NCI-H146 treated with DMSO at 0.1 percent for 48 hours (cell line): ENCODE measurements around the gene CAMKK1.

Source experiments
- DNase-seq: peaks from one replicate; lab custom pipeline; 2025; ENCODE audit not compliant: unreplicated experiment; lab: John Stamatoyannopoulos, UW

The CAMKK1 gene

GRCh38 chr17:3897731-3898130, 4.9 kb upstream of the CAMKK1 start:
- no peak for DNase-seq

DNA sequence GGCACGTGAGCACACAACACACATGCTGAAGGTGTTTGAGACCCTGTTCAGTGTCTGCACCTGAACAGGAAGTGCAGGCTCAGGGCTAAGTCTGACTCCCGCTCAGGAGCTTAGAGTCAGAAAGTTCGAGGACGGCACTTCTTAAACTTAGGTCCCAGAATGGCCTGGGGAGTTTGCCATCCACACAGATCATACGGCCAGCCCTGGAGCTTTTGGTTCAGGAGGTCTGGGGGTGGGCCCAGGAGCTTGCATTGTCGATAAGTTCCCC, 4.0 kb upstream of the CAMKK1 start:
- DNase-seq = no peak

DNA sequence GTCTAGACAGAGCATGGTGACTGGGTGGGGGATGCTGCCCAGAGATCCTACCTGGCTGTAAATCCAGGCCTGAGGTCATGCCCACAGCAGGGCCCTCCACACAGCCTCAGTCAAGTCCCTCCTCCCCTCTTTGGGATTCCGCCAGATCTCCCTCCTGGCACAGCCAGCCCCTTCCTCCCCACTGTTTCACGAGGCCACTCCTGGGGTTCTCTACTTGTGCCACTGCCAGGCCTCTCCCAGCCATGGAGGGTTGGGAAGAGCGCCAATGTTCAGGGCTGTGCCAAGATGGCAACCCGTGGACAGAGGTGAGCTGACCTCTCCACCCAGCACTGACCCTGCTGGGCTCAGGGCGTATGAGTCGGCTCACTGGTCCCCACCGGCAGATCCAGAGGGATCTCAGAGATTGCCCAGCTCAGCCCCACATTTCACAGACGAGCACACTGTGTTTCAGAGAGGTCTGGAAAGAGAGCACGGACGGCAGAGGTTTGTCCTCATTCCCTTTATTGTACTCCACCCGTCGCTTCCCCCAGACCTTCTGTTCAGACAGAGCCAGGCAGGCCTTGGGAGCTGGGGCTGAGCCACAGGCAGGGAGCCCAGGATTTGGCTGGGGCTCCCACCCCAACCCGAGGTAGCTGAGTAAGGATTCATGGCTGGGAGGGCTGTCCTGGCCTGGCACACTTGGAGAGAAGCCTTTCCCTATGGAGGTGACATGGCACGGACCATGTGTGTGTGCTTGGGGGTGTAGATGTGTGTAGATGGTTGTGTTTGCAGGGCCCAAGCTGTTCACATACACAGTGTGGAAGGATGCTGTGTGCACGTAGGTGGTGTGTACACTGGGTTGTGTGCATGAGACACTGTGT, 3.5 kb upstream of the CAMKK1 start:
- DNase-seq = no peak

DNA sequence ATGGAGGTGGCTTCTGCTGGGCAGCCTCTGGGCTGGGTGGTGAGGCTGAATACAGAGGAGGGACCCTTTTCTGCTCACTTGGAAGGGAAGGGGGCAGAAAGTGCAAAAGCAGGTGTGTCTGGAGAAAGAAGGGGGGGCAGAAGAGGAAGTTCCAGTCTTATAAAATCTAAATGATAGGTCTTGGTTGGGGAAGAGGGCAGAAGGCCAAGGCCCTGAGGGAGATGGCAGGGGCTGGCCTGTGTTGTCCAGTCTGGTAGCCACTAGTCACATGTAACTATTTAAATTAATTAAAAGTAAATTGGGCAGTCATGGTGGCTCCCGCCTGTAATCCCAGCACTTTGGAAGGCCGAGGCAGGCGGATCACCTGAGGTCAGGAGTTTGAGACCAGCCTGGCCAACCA, 2.5 kb upstream of the CAMKK1 start:
- no peak for DNase-seq

DNA sequence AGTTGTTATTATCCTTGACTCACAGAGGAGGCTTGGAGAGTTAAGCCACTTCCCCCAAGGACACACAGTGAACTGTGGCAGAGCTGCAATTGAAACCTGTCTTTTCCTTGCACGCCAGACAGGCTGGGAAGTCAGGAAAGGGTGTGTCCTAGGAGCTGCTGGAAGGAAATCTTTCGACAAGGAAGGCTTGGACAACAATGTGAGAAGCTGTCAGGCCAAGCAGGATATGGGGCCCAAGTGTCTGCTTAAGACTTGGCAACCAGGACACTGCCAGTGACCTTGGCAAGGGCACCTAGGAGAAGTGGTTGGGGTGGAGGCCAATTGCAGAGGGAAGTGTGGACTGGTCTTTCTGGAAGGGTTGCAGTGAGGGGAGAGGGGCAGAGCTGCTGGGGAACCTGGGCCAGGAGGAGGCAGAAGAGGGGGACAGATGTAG, 2.1 kb upstream of the CAMKK1 start:
- no peak for DNase-seq

DNA sequence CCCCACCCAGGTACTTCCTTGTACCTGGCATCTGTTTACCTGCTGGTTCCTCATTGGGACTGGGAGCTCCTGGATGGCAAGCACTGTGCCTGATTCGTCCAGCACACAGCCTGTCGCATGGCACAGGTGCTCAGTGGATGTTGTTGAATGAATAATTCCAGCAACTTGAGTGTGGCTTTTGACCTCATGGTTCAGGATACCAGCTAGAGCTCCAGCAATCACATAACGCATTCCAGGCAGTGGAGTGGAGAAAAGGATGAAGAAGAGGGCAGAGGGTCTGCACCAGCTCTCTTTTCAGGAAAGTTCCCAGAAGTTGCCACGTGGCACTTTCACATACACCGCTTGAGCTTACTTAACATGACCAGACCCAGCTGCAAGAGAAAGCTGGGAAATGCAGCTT, 1.3 kb upstream of the CAMKK1 start:
- DNase-seq = no peak

DNA sequence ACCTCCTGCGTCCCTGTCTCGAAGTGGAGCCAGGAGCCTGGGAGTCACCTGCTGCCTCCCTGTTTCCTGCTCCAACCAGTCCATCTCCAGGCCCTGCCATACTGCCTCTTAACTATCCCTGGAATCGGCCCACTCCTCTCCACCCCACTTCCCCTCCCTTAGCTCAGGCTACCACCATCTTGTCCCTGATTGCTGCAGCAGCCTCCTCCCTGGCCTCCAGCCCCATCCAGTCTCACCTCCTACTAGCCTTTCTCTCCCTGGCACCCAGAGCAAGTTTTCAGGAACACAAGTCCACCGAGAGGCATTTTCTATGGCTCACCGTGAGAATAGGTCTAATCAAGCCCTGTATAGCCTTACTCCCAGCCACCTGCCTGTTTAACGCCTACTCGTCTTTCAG, 865 bp upstream of the CAMKK1 start:
- DNase-seq = no peak

DNA sequence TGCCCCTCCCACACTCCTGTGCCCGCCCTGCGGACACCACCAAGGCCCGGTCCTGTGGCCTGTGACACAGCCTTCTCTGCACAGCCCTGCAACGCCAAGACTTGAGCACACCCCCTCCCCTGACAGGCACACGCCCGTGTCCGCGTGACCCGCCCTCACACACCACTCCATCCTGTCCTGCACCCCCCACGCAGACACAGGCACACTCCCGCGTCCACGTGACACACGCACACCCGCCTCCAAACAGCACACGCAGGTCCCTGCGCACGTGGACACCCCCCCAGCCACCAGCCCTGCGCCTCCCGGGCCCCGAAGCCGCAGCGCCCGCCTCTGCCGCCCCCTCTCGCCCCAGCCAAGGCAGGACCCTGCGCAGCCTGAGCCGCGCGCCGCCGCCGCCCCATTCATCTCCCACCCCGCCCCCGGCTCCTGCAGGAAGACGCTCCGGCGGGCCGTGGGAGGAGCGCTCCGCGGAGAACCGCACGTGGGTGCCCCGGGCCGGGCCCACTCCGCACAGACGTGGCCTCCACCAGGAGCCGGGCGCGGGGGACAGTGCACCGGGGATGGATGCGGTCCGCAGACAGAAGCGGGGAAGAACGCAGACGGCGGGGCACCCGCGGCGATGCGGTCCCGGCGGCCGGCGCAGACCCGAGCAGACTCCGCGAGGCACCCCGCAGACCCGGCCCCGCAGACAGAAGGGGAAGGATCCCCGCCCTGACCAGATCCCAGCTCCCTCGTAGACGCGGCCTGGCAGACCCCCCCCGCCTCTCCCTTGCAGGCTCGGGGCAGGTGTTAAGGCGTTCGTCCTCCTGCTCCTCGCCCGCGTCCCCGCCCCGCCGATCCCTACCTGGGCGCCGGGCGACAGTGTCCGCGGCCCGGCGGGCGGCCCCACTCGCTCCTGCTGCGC, 506 bp downstream of the CAMKK1 start:
- no peak for DNase-seq

DNA sequence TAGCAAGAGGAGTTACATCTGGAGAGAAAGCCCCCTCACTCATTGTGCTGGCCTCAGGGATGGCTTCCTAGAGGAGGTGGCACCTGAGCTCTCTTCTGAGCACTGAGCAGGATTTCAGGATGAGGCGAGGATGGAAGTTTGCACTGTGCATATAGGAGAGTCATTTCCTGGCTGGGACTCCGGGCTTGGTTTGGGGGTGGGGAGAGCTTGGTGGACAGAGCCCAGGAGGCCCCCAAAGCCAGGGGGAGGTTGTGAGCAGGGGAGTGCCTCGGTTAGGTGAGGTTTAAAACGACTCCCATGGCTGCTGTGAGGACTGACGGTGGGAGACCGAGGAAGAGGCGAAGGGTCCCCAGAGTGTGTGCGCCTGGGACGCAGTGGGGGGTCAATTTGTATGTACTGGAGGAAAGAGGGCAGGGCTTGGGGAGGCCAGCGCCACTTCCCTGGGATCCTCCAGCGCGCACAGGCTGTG, 1.2 kb downstream of the CAMKK1 start:
- DNase-seq = no peak

DNA sequence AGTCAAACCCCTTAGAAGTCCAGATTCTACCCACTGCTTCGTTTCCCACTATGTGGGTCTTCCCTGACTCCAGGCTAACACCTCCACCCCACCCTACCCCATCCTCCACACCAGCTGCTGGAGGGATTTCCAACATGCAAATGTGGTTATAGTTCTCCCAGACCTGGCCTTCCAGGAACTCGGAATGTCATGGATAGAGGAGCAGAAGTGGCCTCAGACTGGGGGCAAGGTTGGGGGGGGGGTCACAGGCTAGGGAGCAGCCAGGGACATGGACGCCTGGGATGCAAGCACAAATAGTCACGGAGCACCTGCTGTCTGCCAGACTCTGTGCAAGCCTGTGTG, 2.0 kb downstream of the CAMKK1 start:
- DNase-seq = no peak

- no peak for DNase-seq
These were observed 2.6 kb downstream of the CAMKK1 start for GRCh38 chr17:3890082-3890877.

- no peak for DNase-seq
These were observed 3.4 kb downstream of the CAMKK1 start for GRCh38 chr17:3889325-3890012.

DNA sequence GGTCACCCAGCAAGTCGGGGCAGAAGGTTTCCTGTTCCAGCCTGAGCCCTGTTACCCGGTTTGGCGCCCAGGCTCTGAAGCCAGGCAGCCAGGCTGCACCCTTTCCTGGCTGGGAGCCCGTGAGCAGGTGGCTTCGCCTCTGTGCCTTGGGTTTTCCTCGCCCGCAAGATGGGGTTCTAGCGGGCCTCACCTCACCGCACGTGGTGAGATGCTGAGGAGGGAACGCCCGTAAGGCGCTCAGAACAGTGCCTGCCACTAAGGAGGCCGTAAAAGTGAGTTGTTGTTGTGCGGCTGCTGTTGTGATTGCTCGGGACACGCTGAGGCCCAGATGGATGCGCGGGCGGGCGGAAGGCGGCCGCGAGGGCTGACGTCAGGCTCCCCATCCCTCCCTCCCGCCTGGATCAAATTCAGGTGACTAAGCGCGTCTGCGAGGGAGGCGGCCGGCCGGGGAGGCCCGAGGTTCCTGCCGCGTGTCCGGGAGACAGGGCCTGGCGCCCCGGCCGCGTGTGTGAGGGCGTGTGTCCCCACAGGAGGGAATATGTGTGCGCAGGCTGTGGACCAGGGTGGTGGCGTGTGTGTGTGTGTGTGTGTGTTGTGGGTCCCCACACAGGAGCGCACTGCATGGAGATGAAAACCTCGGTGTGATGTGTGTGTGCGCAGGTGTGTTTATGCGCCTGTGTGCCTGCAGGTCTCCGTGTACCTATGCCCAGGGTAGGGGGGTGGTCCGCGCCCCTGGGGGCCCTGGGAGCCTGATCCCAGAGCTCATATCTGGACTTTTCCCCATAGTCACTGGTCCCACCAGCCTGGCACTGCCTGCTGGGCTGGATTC, 4.3 kb downstream of the CAMKK1 start:
- no peak for DNase-seq

- no peak for DNase-seq
These were observed 5.0 kb downstream of the CAMKK1 start for GRCh38 chr17:3887804-3888203.

DNA sequence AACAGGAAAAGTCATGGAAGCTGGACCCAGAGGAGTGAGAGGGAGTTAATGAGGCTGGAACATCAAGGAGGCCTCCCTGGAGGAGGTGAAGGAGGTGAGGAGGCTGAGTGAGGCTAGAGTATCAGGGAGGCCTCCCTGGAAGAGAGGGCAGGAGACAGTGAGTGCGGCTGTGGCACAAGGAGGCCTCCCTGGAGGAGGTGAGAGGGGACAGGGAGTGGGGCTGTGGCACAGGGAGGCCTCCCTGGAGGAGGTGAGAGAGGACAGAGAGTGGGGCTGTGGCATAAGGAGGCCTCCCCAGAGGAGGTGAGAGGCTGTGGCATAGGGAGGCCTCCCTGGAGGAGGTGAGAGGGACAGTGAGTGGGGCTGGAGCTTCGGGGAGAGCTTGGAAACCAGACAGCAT, 5.5 kb downstream of the CAMKK1 start:
- DNase-seq = no peak

DNA sequence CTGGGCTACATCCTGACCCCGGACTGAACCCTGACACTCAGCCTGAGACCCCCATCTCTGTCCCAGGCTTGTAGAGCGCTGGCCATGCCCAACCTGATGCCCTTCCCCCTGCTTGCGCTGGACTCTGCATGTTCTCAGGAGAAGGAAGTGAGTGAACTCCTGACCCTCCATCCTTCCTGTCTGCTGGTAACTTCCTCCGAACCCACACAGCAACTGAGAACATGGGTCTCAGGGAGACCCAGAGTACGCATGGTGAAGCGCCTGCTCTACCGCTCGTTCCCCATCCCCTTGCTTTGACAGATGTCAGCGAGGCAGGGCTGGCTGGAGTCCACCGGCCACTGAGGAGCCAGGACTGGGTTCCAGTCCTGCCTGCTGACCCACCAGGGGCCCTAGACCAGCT, 6.1 kb downstream of the CAMKK1 start:
- no peak for DNase-seq

DNA sequence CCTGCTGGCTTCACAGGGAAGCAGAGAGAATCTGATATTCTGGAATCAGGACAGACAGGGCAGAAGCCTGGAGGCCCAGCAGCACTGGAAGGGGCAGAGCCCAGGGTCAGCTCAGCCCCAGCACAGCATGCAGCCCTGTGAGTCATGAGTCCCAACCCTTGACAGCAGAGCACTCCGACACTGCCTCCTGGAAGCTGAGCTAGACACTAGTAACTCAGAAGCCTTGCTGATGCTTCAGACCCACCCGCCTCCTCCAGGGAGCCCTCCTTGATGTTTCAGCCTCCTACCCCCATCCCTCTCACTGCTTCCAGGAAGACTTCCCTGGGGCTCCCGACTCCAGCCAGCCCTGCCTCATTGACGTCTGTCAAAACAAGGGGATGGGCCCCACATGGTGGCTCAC, 6.9 kb downstream of the CAMKK1 start:
- no peak for DNase-seq

GRCh38 chr17:3885271-3885670, 7.6 kb downstream of the CAMKK1 start:
- no peak for DNase-seq

- DNase-seq = no peak
These were observed 8.7 kb downstream of the CAMKK1 start for GRCh38 chr17:3884188-3884587.

DNA sequence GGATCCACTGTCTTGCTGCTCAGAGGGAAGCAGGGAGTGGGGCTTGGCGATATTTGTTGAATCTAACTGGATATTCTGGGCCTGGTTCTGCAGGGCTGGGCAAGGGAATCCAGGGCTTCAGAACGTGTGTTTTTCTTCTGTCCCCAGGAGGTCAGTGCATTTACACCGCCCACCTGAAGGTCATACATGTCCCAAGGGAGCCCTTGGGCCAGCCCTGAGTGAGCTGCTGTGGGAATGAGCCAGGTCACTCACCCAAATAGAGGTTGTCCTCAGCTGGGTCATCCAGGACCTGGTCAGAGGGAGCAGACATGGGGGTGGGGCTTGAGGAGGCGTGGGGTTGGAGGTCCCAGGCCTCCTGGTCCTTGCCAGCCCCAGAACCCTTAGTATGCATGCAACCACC, 10.6 kb downstream of the CAMKK1 start:
- DNase-seq = no peak
